Lung (tissue), 12 donors: ENCODE results near the gene LYPD5. TPM values are rescaled to one million over a fixed set of nuclear protein-coding genes. Genes with fewer than 3 reads are reported as not detected.

Experiments
- ATAC-seq: fragments of 200-7000 bp; cut with Tn5 transposase; one replicate; pipeline ENCODE4 v1.9.1; 2020; ENCODE audit warnings: moderate number of reproducible peaks; ENCODE audit not compliant: insufficient read depth, low FRiP score
- DNase-seq, 3 donors: peaks; one replicate each; pipeline ENCODE4 v3.0.0-alpha.2; 2013 to 2017
- H3K27ac ChIP-seq, 2 donors: one replicate each; pipeline ENCODE4 v1.5.1; 2013; ENCODE audit warnings: mild to moderate bottlenecking in 2 of 2, moderate library complexity in 2 of 2, control low read depth in 1 of 2, inconsistent platforms in 1 of 2, low read depth in 1 of 2, low read length in 1 of 2
- H3K27me3 ChIP-seq, 3 donors: one replicate each; pipeline ENCODE4 v1.5.1; 2013; ENCODE audit warnings: low read length in 2 of 3; ENCODE audit not compliant: control insufficient read depth in 3 of 3, insufficient read depth in 3 of 3
- H3K36me3 ChIP-seq, 4 donors: one replicate each; pipeline ENCODE4 v1.5.1; 2013; ENCODE audit warnings: low read length in 4 of 4, mild to moderate bottlenecking in 1 of 4, moderate library complexity in 1 of 4; ENCODE audit not compliant: control insufficient read depth in 4 of 4, insufficient read depth in 4 of 4
- H3K4me1 ChIP-seq, 5 donors: one replicate each; pipeline ENCODE4 v1.5.1; 2013; ENCODE audit warnings: low read length in 5 of 5, mild to moderate bottlenecking in 2 of 5, moderate library complexity in 1 of 5; ENCODE audit not compliant: control insufficient read depth in 5 of 5, insufficient read depth in 5 of 5
- H3K4me3 ChIP-seq: one replicate; pipeline ENCODE4 v1.5.1; 2013; ENCODE audit warnings: mild to moderate bottlenecking, control low read depth, moderate library complexity
- H3K9ac ChIP-seq, 2 donors: one replicate each; pipeline ENCODE4 v1.5.1; 2013; ENCODE audit warnings: low read length in 2 of 2, control low read depth in 1 of 2; ENCODE audit not compliant: insufficient read depth in 1 of 2
- H3K9me3 ChIP-seq, 4 donors: one replicate each; pipeline ENCODE4 v1.5.1; 2013; ENCODE audit warnings: low read length in 3 of 4, mild to moderate bottlenecking in 1 of 4, moderate library complexity in 1 of 4; ENCODE audit not compliant: control insufficient read depth in 4 of 4, insufficient read depth in 3 of 4
- WGBS, 2 donors: extraction: QIAGEN DNeasy Blood & Tissue Kit; methylation state at CpG; one replicate each; pipeline ENCODE4 v1.1.7; 2013; 5-methylcytosine and 5-hydroxymethylcytosine counted together
- polyA plus RNA-seq, 2 donors: library from polyadenylated mRNA; stranded (reverse); fragments of 200-250 nt; gene quantifications; one replicate each; pipeline ENCODE4 v1.2.1, GENCODE V29; 2013
- total RNA-seq, 2 donors: library from RNA; depleted of rRNA in 1 of 2; stranded (reverse); fragments of >200 nt in 1 of 2; gene quantifications; one replicate each; pipeline ENCODE4 v1.2.1, GENCODE V29; 2014 to 2021
- TF ChIP-seq, protein P1 (sequence below): IDR thresholded peaks from 2 replicates; pipeline ENCODE4 v1.5.1; 2012; ENCODE audit warnings: mild to moderate bottlenecking; ENCODE audit errors: control extremely low read depth, extremely low read depth
- donor health status: control.
- donor health status: control.
- donor health status: Bipolar disorder and iron deficiency.
- donor health status: healthy.
- donor health status: DM: yes; HTN: yes; CAD: no.

The LYPD5 gene
- total and polyA plus RNA-seq, 4 donors = 0.51 to 8.1 (median 2.9) TPM

DNA sequence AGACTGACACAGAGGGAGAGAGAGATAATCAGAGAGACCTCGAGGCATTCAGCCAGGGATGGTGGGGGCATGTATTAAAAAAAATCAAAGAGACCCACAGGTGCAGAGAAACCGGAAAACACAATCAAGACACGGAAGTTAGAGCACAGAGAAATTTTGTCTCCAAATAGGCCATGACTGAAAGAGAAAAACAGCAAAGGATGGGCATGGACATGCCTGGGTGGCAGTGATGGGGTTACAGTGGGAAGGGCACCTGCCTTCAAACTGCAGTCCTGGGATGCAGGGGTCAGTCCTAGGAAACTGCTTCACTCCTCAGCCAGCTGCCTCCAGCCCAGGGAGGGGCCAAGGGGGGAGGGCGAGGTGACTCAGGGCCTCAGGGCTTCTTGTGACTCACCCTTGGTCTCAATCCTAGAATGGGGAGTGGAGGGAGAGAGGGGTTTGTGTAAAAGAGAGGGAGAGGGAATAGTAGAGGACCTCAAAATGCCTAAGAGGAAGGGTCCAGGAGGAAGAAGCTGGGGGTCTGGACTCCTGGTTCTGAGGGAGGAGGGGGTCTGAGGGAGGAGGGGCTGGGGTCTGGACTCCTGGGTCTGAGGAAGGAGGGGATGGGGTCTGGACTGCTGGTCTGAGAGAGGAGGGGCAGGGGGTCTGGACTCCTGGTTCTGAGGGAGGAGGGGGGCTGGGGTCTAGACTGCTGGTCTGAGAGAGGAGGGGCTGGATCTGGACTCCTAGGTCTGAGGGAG is 17.8 kb downstream of the LYPD5 start:
- TF ChIP-seq, protein P1, sequence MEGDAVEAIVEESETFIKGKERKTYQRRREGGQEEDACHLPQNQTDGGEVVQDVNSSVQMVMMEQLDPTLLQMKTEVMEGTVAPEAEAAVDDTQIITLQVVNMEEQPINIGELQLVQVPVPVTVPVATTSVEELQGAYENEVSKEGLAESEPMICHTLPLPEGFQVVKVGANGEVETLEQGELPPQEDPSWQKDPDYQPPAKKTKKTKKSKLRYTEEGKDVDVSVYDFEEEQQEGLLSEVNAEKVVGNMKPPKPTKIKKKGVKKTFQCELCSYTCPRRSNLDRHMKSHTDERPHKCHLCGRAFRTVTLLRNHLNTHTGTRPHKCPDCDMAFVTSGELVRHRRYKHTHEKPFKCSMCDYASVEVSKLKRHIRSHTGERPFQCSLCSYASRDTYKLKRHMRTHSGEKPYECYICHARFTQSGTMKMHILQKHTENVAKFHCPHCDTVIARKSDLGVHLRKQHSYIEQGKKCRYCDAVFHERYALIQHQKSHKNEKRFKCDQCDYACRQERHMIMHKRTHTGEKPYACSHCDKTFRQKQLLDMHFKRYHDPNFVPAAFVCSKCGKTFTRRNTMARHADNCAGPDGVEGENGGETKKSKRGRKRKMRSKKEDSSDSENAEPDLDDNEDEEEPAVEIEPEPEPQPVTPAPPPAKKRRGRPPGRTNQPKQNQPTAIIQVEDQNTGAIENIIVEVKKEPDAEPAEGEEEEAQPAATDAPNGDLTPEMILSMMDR = no peak

DNA sequence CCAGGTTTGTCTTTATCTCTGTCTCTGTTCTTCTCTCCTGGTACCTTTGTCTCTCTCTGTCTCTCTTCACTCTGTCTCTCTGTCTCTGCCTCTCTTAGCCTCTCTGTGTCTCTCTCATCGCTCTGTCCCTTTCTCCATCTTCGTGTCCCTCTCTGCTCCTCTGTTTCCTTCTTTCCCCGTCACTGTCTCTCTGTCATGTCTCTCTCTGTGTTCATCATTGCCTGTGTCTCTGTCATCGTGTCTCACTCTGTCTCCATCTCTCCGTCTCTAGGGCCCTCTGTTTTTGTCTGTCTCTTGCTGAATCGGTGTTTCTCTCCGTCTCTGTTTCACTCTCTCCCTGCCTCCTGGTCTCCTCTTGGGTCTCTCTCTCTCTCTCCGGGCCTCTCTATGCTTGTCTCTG is 18.6 kb downstream of the LYPD5 start:
- DNase-seq = no peak
- no peak overlapping the region for H3K9ac ChIP-seq
- 90 to 94% methylated on average over 8 of the region's 8 CpGs for WGBS, 2 donors

More for the DNA sequence above, 17.8 kb downstream of the LYPD5 start:
- Histone ChIP-seq H3K4me3 (no peak overlapping the region), H3K4me1 (peaks cover 0 to 8% (median 0%) of the 10 kb centered on the region in 5 donors), H3K36me3 (no peaks in the 10 kb centered on the region), H3K27ac (no peak overlapping the region), H3K9me3 (peaks cover 0 to 3% (median 0%) of the 10 kb centered on the region in 4 donors), H3K9ac (no peak overlapping the region), H3K27me3 (no peaks in the 10 kb centered on the region)
- 63 to 68% methylated on average over 4 of the region's 4 CpGs for WGBS, 2 donors
- no peak for ATAC-seq
- DNase-seq = no peak

DNA sequence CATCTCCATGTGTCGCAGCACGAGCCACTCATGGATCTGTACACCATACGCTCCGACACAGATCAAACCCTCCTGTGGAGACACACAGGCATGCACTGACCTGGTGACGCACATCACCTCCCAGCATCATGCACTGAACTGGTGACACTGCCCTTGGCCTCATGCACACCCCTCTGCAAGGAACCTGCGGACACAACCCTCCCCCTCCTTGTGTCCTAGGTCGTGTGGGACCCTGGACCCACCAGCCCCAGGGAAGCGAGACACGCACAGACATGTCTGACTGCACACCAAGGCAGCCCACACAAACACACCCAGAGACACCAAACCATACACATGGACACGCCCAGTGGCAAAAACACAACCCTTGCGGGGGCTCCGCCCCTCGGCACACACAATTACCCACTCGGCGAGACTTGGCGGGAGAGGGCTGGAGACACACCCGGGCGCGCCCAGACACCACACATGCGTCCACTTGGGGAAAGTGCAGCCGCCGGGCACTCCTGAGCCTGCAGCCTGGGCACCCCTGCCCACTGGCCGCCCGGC is 19.5 kb downstream of the LYPD5 start:
- no peak overlapping the region for H3K27ac ChIP-seq
- TF ChIP-seq, protein P1 = no peak
- WGBS, 2 donors = 75 to 79% methylated on average over 24 of the region's 24 CpGs
- H3K4me1 ChIP-seq = peaks cover 0 to 18% (median 2%) of the 10 kb centered on the region in 5 donors
- no peak overlapping the region for H3K9ac ChIP-seq
- no peaks in the 10 kb centered on the region for H3K36me3 ChIP-seq
- H3K9me3 ChIP-seq = peaks cover 0 to 3% (median 0%) of the 10 kb centered on the region in 4 donors
- ATAC-seq = no peak
- H3K27me3 ChIP-seq = no peaks in the 10 kb centered on the region
- no peak overlapping the region for H3K4me3 ChIP-seq
- no peak for DNase-seq

More for the DNA sequence above, 18.6 kb downstream of the LYPD5 start:
- no peaks in the 10 kb centered on the region for H3K27me3 ChIP-seq
- no peak overlapping the region for H3K4me3 ChIP-seq
- peaks cover 0 to 14% (median 0%) of the 10 kb centered on the region in 5 donors for H3K4me1 ChIP-seq
- H3K27ac ChIP-seq = no peak overlapping the region
- peaks cover 0 to 3% (median 0%) of the 10 kb centered on the region in 4 donors for H3K9me3 ChIP-seq
- ATAC-seq = no peak
- TF ChIP-seq, protein P1 = no peak
- no peaks in the 10 kb centered on the region for H3K36me3 ChIP-seq
